HG03342 (cell line): ENCODE data around the gene CD99L2.

ENCODE experiments used
- ATAC-seq: cut with Tn5 transposase; IDR thresholded peaks from one replicate; pipeline ENCODE4 v1.9.1; 2021; ENCODE audit warnings: mild to moderate bottlenecking, moderate library complexity; ENCODE audit not compliant: unreplicated experiment

Gene CD99L2

GRCh38 chrX:150898343-150899190 is at the start of gene CD99L2:
CD99L2 (minus strand) TSS chrX:150898668; CDS start chrX:150898588, 80 bp downstream.
- ATAC-seq = peak; percentile 92

GRCh38 chrX:150944233-150944632 is 45.8 kb upstream of the CD99L2 start:
- ATAC-seq = no peak

GRCh38 chrX:150942942-150943594 is 44.6 kb upstream of the CD99L2 start:
- no peak for ATAC-seq

GRCh38 chrX:150941580-150941979 is 43.1 kb upstream of the CD99L2 start:
- ATAC-seq = no peak

- ATAC-seq = no peak
Measured at GRCh38 chrX:150940844-150941495, 42.5 kb upstream of the CD99L2 start.

- ATAC-seq = no peak
Measured at GRCh38 chrX:150936556-150936955, 38.1 kb upstream of the CD99L2 start.

GRCh38 chrX:150935467-150935866 is 37.0 kb upstream of the CD99L2 start:
- ATAC-seq = no peak

GRCh38 chrX:150934453-150934852 is 36.0 kb upstream of the CD99L2 start:
- no peak for ATAC-seq

- ATAC-seq = no peak
Measured at GRCh38 chrX:150933945-150934350, 35.5 kb upstream of the CD99L2 start.

GRCh38 chrX:150929058-150929457 is 30.6 kb upstream of the CD99L2 start:
- ATAC-seq = no peak

- no peak for ATAC-seq
Measured at GRCh38 chrX:150926791-150927190, 28.3 kb upstream of the CD99L2 start.

GRCh38 chrX:150926304-150926703 is 27.8 kb upstream of the CD99L2 start:
- no peak for ATAC-seq

GRCh38 chrX:150919401-150919800 is 20.9 kb upstream of the CD99L2 start:
- no peak for ATAC-seq

GRCh38 chrX:150913511-150913910 is 15.0 kb upstream of the CD99L2 start:
- no peak for ATAC-seq

- ATAC-seq = no peak
Measured at GRCh38 chrX:150907474-150907873, 9.0 kb upstream of the CD99L2 start.

- ATAC-seq = no peak
Measured at GRCh38 chrX:150906694-150907093, 8.2 kb upstream of the CD99L2 start.

- ATAC-seq = no peak
Measured at GRCh38 chrX:150905293-150905692, 6.8 kb upstream of the CD99L2 start.

GRCh38 chrX:150903110-150903508 is 4.6 kb upstream of the CD99L2 start:
- no peak for ATAC-seq

GRCh38 chrX:150902434-150903109 is 4.1 kb upstream of the CD99L2 start:
- ATAC-seq = no peak

- peak; percentile 25 for ATAC-seq
Measured at GRCh38 chrX:150899191-150899757, 806 bp upstream of the CD99L2 start.
